Measurements from ENCODE around the gene KRTAP19-8.

Gene KRTAP19-8, protein sequence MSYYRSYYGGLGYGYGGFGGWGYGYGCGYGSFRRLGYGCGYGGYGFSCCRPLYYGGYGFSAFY

DNA sequence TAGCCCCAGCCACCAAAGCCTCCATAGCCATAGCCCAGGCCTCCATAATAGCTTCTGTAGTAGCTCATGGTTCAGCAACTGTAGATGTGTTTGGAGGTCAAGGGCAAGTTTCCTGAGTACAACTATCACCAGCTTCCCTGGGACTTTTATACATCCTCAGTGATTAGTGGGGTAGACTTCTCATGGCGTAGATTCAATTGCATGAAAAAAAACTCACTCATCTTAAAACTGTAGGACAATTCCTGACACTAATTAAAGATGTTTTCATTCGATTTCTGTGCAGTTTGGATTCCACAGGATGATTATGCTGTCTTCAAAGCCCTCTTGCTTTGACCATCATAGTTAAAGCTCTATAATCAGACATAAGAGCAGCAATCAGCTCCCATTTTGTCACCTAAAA, at the start of gene KRTAP19-8:
Gene KRTAP19-8, minus strand, starts transcription at position 101 of the 400 bp plus-strand sequence. Its CDS starts 33 bp downstream, at position 68.
- DNase-seq, result no peak

DNA sequence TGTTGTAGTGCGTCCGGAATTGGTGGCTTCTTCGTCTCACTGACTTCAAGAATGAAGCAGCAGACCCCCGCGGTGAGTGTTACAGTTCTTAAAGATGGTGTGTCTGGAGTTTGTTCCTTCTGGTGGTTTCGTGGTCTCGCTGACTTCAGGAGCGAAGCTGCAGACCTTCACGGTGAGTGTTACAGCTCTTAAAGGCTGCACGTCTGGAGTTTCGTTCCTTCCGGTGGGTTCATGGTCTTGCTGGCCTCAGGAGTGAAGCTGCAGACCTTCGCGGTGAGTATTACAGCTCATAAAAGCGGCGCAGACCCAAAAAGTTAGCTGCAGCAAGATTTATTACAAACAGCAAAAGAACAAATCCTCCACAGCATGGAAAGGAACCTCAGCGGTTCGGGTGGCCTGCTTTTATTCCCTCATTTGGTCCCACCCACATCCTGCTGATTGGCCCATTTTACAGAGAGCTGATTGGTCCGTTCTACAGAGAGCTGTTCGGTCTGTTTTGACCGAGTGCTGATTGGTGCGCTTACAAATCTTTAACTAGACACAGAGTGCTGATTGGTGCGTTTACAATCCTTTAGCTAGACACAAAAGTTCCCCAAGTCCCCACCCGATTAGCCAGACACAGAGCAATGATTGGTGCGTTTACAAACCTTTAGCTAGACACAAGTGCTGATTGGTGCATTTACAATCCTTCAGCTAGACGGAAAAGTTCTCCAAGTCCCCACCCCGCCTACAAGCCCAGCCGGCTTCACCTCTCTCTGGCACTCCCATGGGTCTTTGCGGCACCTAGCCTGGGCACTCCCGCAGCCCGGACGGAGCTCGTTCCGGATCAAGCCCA, 49.6 kb upstream of the KRTAP19-8 start:
- DNase-seq, result no peak

DNA sequence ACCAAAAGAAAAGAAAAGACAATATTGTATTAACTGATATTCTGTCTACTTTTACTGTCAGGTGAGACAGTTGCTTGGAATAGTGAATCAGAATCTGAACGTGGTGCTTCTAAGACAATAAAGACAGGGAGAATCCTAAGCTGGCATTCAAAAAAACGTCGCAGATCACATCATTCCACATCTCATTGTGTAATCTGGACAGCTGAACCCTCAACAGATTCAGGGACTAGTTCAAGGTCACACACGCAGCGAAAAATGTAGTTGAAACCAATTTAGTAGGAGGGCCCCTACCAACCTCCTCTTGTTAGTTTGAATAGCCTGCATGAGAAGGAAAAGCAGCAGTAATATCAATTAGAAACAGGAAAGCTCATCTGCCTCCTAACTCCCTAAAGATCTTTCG, 46.4 kb upstream of the KRTAP19-8 start:
- DNase-seq, result no peak

DNA sequence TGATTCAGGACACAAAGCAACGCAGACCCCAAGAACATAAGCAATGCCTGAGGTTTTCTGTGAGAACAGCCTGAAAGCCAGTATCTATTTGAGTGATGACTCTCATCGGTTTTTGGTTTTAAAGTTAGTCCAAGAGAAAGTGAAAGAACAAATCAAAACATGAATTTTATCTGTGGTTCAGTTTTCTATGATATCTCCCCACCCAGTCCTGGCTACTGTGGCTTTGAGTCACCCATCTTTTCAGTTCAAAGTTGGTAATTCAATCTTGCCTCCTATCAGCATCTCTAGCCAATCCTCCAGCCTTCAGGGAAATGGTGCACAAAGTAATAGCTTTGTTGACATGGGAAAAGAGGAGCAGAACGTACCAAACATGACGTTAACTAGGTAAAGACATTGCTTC, 40.5 kb upstream of the KRTAP19-8 start:
- no peak for DNase-seq

DNA sequence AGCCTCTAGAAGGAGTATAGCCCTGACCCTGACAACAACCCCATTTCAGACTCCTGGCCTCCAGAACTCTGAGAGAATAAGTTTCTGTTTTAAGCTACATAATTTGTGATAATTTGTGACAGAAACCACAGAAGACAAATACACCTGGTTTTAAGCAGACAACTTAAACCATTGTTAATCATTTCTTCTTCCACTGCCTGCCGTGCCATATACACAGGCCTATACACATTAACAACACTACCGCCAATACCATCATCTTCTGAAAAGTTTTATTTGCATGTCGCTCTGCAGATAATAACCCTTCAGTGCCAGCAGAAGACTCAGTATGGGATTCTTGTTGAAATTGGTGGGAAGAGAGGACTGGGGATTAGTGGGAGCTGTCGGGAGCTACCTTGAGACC, 39.9 kb upstream of the KRTAP19-8 start:
- no peak for DNase-seq

DNA sequence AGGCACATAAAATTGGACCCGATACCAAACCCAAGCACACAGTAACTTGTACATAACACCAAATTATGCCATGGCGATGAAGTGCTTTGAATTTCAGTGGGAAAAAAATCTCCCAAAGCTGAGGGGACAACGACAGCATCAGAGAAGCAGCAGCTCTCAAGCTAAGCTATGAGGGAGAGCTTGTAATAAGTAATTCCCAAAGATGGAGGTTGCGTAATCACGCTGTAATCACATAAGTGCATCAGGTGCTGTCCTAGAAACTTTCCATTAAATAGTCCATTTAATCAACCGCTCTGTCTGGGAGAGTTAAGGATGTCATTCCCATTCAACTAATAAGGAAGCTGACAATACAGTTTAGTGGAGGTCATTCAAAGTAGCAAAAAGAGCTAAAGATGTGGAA, 37.6 kb upstream of the KRTAP19-8 start:
- DNase-seq, result no peak

DNA sequence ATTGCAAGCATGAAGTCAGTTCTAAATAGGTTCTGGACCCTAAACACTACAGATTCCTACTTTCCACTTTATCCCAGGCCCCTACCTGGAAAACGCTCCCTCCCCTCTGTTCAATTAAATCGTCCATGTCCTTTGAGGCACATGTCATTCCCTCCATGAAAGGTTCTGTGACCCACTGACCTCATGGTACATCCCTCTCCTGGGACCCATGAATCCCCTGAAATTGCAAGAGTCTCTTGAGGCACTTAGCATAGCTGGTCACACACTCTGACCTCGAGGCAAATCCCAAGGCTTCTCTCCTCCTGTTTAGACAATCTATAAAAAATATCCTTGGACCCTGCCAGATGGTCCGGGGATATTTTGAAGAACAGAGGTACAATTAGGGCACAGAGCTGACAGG, 34.3 kb upstream of the KRTAP19-8 start:
- DNase-seq, result peak; percentile 15

DNA sequence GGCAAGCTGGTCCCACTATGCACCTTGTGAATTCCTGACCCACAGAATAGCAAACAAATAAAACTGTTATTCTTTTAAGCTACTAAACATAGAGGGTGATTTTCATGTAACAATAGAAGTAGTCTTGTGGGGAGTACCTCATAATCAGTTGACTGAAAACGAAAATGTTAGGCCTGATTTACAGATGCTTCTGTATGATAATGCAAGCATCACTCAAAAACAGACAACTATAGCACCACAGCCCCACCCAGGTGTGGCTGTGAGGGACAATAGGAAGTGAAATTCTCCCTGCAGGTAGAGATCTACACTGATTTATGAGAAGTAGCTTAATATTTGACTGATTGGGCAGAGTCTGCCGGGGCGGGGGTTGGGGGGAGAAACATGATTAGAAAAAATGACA, 26.5 kb upstream of the KRTAP19-8 start:
- DNase-seq, result no peak

DNA sequence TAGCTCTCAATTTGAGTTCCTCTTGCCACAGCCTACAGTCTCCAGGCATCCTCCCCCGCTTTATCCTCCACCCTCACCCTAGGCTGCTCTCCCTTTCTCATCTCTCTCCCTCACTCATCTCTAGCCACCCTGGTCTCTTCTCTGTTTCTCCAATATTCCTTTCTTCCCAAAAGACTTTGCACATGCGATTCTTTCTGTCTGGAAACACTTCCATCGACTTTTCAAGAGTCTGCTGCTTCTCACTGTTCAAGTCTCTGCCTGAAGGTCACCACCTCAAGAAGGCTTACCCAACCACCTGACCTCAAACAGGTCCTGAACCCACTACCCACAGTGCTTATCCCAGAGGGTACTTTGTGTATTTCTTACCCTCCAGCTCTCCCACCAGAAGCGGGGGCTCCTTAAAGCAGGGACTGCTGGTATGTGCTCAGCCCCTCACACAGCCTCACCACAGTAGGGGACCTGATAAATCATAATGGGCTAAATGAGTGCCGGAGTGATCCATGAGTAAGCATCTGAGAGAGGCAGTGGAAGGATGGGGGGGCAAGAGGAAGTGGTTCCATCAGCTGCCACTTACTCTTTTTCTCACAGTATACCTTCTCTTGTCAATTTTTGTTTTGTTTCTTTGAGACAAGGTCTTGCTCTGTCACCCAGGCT, 14.3 kb upstream of the KRTAP19-8 start:
- DNase-seq, result no peak

DNA sequence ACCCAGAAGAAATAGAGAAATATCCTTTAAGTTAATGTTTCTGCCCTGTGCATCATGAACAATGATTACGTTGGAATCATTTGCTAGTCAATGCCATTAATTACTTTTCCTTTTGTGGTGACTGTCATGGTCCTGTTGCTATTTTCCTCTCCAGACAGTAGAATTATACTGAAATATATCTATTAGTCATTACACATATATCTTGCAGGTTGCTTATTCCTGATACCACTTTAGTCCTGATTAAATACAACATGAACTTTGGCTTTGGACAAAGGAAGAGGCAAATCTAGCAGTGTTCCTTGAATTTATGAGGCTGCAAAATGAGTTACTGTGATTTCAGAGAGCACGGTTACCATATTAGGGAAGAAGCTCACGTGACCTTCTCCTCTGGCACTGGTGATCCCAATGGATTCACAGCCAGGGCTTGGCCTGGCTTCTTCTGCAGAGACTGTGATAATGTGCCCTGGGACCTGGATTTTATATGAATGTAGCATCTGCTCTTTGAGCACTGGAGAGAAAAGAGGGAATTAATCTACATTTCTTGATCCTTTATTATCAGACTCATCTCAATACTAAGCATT, 12.4 kb upstream of the KRTAP19-8 start:
- DNase-seq, result no peak

DNA sequence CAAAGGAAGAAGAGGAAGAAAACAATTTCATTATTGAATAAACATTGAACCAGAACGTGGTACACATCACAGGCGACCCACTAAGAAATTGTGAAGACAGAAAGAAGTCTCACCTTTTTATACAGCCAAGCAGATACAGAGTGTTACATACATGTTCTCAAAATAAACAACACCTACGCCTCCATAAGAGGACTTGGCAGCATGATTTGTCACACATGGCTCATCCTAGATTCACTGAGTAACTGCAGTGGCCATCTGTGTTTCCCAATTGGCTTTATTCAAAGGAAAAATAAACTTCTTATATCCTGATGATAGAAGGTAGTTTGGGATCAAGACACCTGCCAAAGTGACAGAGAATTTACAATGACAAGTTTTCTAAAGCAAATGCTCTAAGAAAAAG, 7.6 kb upstream of the KRTAP19-8 start:
- no peak for DNase-seq

DNA sequence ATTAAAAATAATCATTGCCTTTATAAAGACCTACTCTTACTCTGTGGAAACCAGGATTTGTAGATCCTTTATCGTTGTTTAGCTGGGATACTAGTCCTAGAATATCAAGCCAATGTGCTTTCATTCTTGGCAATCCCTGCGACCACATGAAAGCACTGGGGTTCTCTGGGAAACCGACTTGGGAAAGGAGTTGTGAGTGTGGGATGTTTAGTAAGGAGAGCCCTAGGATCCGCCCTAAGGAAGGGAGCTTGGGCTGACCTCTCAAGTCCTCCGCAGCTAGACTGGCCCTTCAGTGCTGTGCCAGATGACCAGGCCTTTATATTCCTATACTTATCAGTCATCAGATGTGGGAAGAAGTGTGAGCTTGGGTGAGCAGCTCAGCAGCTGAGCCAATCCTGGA, 5.2 kb upstream of the KRTAP19-8 start:
- no peak for DNase-seq

DNA sequence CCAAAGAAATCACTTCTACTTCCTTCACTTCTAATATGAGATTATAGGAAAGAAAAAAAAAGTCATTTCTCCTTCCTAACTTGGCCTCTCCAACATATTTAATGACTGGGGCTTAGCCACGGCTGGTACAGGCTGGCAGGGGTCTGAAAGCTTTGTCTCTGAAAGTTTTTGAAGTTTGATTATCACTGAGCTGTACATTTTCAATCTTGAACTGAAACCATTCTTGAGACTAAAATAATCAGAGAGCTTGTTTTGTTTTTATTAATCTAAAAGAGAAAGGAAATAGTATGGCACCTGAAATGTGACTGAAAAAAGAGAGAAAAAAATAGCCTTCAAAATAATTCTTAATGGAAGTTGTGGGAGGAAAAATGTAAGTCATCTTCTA, 3.8 kb upstream of the KRTAP19-8 start:
- DNase-seq, result no peak

DNA sequence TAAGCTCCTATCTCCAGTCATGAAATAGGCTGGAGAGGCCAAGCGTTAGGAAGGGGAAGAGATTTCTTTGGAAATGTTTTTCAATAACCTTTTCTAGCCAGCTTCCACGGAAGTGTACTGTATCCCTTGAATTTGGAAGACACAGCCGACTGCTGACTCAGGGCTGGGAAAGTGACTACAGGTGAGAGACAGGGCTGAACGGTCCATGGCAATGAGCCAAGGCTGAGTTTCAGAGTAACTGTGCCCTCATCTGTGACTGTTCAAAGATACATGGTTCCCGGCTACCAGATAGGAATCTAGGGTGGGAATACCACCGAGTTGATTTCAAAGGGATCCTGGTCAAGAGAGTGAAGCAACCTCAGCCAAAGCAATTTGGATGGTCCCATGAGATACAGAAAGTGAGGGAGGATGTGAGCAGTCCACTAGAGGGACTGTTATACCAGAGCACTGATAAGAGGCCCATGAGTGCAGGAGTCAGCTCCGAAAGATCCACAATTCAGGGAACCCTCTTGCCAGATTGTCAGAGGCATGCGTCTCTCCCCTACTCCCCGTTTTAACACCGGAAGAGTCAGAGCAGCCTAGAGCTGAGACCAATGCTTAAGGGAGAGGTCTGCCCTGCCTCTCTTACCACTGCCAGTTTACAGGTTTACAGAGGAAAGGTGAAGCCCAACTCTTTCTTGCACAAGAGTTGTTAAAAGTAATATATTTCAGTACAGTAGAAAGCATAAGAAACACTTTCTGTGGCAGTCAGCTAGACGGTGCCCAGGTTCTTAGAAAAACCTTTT, 3.2 kb upstream of the KRTAP19-8 start:
- DNase-seq, result no peak

DNA sequence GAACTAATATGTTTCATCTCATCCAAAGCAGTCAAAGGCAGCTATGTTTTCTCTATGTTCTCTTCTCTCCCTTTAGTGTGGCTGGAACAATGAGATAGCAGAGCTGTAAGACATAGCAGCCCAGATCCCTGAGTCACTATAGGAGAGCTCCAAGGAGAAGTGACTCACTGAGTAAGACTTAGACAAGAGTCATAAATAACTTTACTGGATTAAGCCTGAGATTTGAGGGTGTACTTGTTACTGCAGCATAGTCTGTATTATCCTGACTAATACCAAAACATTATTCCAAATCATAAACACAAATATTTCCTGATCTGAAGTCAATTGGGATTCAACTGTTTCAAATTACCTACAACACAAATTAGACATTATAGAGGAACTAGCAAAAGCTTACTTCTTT, 3.9 kb downstream of the KRTAP19-8 start:
- no peak for DNase-seq

DNA sequence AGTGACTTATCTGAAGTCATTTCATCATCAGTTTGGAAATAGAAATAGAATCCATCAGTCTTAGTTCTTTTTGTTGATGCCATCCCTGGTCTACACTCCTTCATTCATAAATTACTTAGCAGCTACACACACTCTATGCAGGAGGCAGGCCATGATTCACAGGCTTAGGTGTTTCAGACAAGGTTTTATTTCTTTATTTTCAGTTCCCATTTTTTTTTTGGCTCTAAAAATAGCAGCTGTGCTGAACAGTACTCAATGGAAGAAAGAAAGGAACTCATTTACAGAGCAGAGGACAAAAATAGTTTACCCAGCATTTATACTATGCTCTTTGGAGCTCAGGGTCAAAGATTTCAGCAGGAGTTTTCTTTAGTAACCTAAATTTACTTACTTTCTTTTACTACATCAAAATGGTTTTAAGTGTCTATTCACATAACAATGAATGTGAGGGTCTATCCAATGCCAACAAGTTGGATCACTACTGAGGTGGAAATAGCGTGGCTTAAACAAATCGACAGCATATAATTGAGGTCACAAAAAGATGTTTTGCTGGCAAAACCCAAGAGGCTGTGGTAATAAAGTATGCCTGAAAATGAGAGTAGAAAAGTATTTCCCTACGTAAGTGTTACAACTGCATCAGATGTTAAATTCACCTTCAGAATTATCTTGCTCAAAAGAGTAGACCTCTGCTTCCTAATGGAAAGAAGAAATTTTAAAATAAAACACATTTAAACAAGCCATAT, 7.7 kb downstream of the KRTAP19-8 start:
- DNase-seq, result peak; percentile 44

DNA sequence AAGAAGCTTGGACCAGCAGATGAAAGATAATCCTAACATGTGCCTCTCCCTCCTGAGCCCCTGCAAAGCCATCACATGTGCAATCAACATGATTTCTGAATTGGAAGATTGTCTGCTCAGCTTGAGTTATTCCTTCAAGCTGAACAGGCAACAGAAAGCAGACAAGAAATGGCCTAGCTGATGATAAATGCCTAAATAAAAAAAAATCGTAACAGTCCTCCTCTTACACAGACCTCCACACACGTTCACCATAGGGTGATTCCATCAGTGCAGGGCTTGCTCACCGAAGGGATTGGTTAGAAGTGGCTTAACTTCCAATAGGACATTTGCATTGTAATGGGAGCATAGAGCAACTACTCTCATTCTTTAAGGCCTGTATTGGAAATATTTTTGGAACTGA, 14.6 kb downstream of the KRTAP19-8 start:
- DNase-seq, result no peak

DNA sequence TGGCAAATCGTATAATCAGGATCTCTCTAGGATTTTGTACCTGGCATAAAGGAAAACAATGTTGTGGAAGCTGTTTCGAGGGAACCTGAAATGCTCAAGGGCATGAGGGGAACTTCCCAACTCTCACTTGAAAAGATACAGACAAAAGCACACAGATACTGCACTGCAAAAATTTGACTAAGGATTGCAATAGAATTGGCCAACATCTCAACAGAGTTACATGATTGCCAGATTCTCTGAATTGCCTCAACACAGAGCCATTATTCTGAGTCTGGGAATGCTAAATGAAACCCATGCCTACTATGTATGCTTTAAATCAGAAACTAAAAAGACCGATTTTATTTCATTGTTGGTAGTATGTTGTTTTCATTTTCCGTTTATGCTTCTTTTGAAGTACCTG, 16.0 kb downstream of the KRTAP19-8 start:
- DNase-seq, result no peak

DNA sequence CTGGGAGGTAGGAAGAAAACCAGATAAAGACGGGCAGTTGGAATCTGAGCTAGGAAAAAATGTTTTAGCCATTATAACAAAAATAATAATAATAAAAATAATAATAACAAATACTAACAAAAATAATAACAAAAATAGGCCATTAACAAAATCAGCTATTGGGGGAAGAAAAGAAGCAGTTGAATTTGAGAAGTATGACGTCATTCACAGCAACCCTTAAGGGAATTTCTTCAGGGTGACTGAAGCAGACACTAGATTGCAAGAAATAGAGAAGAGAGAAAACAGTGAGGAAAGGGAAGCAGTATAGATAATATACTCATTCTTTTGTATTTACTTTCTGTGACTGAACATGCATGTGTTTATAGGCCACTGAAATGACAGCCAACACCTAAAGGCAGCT, 20.0 kb downstream of the KRTAP19-8 start:
- no peak for DNase-seq

DNA sequence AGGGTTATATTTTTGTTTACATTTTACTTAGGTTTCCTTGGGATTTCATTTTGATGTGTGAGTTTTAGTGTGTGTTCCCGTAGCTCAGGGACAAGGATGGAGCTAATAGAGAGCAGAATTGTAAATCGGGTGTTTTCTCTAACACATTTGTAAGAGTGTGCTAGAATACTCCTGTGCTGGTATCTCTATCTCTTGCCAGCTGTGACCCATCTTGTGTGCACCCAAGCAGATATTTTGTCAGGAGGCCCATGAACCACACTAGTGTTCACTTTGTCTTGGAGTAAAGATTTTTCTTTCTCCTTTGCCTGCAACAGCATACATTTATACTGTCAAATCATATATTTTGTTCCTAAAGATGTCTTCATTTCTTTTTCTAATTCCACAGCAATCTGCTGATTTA, 23.4 kb downstream of the KRTAP19-8 start:
- DNase-seq, result no peak

DNA sequence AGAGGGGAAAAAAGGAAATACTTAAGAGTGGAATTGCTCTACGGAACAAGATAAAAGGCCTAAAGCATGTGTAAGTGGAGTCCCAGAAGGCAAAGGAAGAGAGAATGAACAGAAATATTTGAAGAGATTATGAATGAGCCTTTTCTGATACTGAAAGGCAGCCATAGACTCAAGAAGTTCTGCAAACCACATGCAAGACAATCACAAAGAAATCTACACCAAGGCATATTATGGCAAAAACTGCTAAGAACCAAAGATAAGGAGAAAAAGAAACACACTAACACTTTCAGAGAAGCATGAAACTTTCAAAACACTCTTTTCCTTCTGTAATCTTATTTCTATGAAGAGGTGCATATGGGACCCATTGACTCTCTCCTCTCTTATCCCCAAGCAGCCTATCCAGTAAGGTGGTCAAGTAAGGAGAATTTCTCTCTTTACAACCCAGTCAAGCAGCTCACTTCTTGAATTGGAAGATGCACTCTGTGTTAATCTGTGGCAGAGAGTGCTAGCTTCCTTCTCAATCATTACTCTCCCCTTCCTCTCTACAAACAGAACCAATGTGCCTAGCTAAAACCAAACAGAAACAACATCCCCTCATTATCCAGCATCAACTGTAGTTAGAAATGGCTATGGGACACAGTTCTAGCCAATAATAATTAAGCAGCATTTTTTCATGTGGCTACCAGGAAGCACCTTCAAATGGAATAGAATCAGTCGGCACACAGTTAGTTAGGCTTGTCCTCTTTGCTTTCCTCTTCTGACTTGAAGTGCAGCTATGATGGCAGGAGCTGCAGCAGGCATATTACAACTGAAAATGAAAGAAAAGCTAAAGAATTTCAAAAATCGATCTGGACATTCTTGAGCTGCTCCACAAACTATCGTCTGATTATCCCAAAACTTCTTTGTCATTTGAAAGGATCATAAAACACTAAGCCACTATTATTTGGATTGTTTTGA, 25.9 kb downstream of the KRTAP19-8 start:
- no peak for DNase-seq

Measured in NCI-H69 (cell line).